ENCODE measurements around the gene MRPS27. TPM values are rescaled to one million over a fixed set of nuclear protein-coding genes. Genes with fewer than 3 reads are reported as not detected.

MRPS27 gene
- total and polyA plus RNA-seq, 2 of the 13 experiments (the other 11 are each of a cell fraction or from before 2014, with no cell fraction given), result 71.8 to 115 TPM

- no TSS peak for BruUV-seq (replicated peaks)
Measured at GRCh38 chr5:72185496-72186329, 134.3 kb downstream of the MRPS27 start.

More at GRCh38 chr5:72185496-72186329, 134.3 kb downstream of the MRPS27 start:
- Histone ChIP-seq H3K4me3 (replicated peaks in 1 of 3; ENCODE audit: insufficient read depth in 1 of 3, low read depth in 2 of 3, low read length in 3 of 3) (no peak overlapping the region), H4K20me1 (ENCODE audit: insufficient read depth, low read length) (no peaks in the 10 kb centered on the region), H3K27me3 (ENCODE audit: control insufficient read depth in 1 of 2, insufficient read depth in 2 of 2, low read length in 2 of 2) (no peaks in the 10 kb centered on the region), H3K27ac (ENCODE audit: extremely low read length, insufficient read depth, low read length) (no peak overlapping the region), H3K36me3 (replicated peaks in 1 of 2; ENCODE audit: control insufficient read depth in 1 of 2, insufficient read depth in 2 of 2, low read length in 2 of 2) (no peaks in the 10 kb centered on the region), H3K9me3 (ENCODE audit: low read length) (no peaks in the 10 kb centered on the region), H2AFZ (ENCODE audit: low read length) (no peak overlapping the region), H3K79me2 (ENCODE audit: insufficient read depth, low read length) (no peaks in the 10 kb centered on the region), H3K4me2 (ENCODE audit: low read depth, low read length) (no peak overlapping the region), H3K9ac (ENCODE audit: insufficient read depth, low read depth, low read length) (no peak overlapping the region), H3K4me1 (ENCODE audit: insufficient read depth, low read length) (no peaks in the 10 kb centered on the region)
- no peak for FAIRE-seq
- DNase-seq (ENCODE audit: low spot score), result no peak
- intact Hi-C loops (cut with micrococcal nuclease; ENCODE audit: unreplicated experiment), result no loop called here
- CTCF ChIA-PET (ENCODE audit: low intra/inter-chr PET ratio, low total read pairs), result no interaction called here
- TF ChIP-seq ZBTB3 (CRISPR knock-in tag; IDR thresholded peaks at IDR 0.05; ENCODE audit: borderline replicate concordance, low read depth) (no peak), TAF15 (IDR thresholded peaks at IDR 0.05; ENCODE audit: low read depth, low read length, poor library complexity, severe bottlenecking) (no peak), GTF3A (CRISPR knock-in tag; conservative IDR thresholded peaks at IDR 0.05) (no peak), ZNF317 (CRISPR knock-in tag; IDR thresholded peaks at IDR 0.05) (no peak), NFE2L1 (CRISPR knock-in tag; IDR thresholded peaks at IDR 0.05; ENCODE audit: borderline replicate concordance) (no peak), PTBP1 (IDR thresholded peaks at IDR 0.05; ENCODE audit: low read depth, low read length, poor library complexity, severe bottlenecking) (no peak)
- TF ChIP-seq, protein P1, sequence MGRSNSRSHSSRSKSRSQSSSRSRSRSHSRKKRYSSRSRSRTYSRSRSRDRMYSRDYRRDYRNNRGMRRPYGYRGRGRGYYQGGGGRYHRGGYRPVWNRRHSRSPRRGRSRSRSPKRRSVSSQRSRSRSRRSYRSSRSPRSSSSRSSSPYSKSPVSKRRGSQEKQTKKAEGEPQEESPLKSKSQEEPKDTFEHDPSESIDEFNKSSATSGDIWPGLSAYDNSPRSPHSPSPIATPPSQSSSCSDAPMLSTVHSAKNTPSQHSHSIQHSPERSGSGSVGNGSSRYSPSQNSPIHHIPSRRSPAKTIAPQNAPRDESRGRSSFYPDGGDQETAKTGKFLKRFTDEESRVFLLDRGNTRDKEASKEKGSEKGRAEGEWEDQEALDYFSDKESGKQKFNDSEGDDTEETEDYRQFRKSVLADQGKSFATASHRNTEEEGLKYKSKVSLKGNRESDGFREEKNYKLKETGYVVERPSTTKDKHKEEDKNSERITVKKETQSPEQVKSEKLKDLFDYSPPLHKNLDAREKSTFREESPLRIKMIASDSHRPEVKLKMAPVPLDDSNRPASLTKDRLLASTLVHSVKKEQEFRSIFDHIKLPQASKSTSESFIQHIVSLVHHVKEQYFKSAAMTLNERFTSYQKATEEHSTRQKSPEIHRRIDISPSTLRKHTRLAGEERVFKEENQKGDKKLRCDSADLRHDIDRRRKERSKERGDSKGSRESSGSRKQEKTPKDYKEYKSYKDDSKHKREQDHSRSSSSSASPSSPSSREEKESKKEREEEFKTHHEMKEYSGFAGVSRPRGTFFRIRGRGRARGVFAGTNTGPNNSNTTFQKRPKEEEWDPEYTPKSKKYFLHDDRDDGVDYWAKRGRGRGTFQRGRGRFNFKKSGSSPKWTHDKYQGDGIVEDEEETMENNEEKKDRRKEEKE (IDR thresholded peaks at IDR 0.05), result no peak
- no peak for ATAC-seq
- POLR2A ChIA-PET, result no interaction called here
- in situ Hi-C loops (cut with HindIII; ENCODE audit: extremely low pct_ligation_motif_present, low pct_unique_long_range_greater_than_20kb), result no loop called here
- 87% methylated on average over 10 of the region's 10 CpGs for WGBS (ENCODE audit: low lambda C conversion rate)

Measured in HepG2 (cell line).